ENCODE results near the gene AGAP1.

The AGAP1 gene

DNA sequence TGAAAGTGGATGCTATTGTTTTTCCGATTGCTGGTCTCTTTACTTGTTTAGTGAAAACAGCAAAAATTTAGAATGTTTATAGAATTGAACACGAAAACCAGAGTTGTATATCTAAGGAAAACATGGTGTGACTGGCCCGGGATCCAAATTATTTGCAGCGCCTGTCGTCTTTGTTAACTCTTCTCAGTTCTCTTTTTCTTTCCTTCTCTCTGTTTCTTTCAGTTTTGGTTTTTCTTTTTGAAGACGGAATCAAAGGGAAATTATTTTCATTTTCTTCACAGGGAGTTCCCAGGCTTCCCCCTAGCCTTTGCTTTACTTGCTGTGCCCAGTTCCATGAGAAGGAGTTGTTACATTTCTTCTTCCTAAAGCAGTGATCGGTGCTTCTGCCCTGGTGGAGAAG, 76.0 kb downstream of the AGAP1 start:
- DNase-seq (ENCODE audit: low read depth) = no peak

DNA sequence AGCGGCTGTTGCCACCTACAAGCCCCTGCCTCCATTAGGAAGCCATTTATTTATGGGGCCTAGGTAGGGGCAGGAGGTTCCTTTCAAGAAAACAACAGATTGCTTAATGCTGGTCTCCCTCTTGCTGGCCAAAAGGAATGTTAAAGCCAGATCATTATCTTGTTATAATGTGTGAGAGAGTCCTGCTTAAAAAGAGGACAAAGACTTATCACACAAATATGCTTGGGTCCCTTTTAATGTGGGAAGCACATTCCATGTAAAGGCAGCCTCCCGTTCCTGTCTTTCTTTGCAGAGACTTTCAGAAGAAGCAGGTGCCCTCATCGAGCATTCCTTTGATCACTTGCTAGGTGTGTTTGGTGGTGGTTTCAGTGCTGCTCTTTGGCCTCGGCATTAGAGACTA, 76.4 kb downstream of the AGAP1 start:
- DNase-seq (ENCODE audit: low read depth) = no peak

DNA sequence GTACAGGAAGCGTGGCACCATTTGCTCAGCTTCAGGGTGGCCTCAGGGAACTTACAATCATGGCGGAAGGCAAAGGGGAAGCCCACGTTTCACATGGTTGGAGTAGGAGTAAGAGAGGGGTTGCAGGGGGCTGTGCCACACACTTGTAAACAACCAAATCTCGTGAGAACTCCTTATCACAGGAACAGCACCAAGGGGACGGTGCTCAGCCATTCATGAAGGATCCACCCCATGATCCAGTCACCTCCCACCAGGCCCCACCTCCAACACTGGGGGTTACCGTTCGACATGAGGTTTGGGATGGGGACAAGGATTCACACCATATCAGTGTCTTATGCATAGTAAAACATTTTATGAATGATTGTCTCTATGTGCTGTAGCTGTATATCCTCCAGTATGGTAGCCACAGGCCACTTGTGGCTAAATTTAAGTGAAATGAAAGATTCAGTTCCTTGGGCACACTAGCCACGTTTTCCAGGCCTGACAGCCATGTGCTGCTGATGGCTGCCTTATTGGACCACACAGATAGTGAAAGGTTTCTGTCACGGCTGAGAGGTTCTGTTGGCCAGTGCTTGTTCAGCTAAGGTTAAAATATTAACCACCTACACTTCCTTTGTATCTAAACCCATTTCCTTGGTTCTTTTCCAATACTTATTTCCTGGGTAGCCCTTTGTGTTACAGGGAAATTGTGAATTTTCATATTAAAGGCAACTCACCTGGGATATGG, 77.3 kb downstream of the AGAP1 start:
- no peak for DNase-seq (ENCODE audit: low read depth)

DNA sequence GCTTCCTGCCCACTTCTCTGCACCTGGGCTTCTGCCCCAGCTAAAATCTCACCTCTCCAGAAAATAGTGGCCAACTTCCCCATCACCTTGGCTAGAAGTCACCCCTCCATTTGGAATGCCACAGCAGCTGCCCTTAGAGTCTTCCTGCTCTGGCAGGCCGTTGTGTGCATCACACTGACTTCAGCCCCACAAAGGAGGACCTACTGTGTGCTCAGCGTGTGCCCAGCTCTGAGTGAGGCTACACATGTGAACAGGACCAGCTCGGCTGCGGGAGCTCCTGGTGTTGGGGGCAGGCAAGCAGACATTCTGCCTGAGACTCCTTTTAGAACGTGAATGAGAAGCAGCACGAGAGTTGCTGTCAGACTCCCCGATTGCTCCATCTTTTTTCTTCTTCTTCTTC, 78.7 kb downstream of the AGAP1 start:
- no peak for DNase-seq (ENCODE audit: low read depth)

DNA sequence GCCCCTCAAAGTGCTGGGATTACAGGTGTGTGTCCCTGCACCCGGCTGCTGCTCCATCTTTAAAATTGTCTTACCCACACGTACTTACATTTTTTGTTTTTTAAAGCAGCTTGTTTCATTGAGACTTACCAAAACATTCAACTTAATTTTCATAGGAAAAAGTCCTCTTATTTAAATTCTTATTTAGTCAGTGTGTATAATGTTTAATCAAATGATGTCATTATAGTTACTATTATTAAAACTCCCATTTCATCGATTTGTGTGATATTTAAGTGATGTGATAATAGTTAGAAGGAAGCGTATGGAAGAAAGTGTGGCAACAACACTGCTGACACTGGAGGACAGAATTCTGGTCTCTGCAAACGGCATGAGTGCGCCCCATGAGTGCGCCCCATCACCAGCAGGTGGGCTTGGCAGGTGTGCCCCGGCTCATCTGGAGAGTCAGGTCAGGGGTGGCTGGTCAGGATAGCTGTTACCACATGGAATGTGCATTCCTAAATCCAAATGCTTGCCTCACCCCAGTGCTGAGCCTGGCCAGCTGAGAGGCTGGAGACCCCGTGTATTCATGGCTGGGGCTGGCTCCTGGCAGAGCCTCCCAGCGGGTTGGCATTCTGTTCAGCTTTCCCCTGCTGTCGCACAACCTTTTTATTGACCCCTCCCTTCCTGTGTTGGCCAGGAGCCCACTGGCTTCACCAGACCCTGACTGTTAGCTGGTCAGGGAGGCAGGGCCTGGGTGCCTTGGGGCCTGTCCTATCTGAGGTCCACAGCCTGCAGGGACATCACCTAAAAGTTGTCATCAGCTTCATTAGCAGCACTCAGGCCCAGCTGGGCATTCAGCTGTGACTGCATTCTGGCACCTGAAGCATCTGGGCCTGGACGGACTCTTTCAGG, 79.7 kb downstream of the AGAP1 start:
- no peak for DNase-seq (ENCODE audit: low read depth)

DNA sequence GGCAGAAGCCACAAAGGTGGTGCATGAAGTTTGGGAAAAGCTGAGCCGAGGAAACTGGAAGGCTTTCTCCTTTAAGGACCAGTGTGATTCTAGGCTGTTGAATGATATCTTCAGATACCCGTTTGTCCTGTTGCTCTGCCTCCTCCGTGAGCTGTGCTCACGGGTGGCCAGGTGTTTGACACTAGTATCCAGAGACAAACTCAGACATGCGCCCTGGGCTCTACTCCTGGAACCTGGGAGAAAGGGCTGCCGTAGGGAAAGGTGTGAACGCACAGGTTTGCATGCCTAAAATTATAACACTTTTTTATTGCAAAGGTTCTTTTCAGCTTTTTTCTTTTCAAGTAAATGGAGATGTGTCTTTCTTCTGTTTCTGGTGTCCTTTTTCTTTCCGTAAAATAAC, 81.6 kb downstream of the AGAP1 start:
- DNase-seq (ENCODE audit: low read depth) = no peak

DNA sequence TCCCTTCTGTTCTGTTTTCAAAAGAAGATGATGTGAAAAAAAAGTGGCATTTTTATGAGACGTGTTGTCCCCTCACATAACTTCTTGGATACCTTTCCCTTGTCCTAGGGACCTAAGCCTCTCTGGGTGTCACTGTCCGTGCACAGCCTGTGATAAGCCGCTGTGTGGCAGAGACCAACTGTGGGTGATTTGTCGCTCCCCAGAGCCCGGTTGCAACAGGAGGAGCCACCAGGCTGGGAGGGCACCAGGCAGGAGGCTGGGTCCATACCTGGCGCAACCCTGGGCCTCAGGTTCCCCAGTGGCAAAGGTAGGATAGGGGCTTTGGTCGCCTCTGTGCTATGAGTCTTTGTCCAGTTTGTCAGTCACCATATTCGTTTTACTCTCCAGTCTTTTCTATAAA, 82.1 kb downstream of the AGAP1 start:
- DNase-seq (ENCODE audit: low read depth) = no peak

DNA sequence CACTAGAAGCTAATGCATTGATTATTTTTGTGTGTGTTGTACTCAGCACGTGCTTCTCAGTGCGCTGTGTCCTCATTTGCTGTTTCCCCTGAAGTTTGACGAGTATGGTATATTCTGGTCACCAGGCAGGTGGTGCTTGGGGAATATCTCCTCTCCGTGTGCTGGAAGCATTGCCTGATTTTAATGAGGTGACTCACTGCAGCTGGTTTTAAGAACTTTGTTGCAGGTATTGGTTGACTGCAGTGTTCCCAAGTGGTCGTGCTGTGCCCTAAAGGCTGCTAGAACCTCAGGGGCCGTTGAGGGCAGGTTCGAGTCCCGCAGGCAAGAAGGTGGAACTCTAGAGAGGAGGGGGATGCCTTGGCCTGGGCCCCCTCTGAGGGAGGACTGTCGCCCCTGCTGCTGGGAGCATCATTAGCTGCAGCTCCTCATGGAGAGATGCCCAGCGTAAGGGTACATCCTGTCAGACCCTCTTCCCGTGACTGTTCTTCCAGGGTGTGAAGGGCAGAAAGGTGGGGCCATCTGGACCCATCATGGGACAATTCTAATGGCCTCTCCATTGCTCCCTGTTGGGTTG, 82.6 kb downstream of the AGAP1 start:
- DNase-seq (ENCODE audit: low read depth) = no peak

DNA sequence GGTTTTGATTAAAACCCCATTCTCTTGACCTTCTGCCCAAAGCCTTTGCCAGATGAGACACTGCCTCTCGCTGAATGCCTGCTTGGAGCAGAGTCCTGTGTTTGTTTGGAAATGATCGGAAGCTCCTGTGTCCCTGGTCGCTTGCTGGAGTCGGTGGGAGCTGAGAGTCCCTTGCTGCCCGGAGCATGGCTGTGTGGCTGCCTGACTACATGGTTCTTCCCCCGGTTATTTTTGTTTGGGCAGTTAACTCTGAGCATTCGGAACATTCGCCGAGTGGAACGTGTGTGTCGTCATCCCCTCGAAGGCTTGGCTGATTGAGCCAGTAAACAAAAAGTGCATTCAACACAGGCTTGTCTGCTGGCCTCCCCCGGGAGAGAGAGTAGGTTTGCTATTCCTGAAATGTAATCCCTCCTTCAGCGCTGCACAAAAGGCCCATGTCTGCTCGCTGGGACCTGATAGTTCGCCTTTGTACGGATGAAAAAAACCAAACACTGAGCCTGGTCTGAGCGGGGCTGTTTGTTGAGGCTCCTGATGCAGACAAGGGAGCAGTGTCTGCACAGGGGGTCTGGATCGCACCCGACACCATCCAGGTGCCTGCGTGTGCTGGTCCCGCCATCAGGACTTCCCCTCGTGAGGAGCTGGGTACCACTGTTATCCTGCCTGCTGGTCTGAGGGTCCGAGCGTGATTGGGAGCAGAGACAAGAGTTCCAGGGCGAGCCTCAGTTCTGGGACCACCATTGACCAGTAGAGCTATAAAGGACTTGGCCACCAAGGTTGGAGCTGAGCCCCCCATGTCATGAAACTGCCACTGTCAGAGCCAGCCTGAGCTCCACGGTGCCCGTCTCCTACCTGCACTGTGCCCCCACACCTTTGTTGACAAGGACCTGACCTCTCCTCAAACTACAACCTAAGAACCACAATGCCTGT, 83.8 kb downstream of the AGAP1 start:
- DNase-seq (ENCODE audit: low read depth) = no peak

DNA sequence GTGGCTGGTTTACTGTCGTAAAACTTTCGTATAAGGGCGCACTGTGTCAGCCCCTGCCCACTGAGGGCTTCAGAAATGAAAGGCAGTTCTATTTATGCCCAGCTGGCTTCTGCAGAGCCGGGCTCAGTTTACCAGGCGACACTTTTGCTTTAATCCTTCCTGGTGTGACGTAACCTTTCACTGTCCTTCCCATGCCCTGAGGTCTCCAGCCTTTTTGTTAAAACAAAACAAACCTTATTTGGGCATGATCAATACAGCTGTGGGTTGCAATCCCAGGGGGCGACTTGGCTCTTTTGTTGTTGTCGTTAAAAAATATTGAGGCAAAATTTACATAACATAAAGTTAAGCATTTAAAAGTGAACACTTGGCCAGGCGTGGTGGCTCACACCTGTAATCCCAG, 85.3 kb downstream of the AGAP1 start:
- DNase-seq (ENCODE audit: low read depth) = no peak

DNA sequence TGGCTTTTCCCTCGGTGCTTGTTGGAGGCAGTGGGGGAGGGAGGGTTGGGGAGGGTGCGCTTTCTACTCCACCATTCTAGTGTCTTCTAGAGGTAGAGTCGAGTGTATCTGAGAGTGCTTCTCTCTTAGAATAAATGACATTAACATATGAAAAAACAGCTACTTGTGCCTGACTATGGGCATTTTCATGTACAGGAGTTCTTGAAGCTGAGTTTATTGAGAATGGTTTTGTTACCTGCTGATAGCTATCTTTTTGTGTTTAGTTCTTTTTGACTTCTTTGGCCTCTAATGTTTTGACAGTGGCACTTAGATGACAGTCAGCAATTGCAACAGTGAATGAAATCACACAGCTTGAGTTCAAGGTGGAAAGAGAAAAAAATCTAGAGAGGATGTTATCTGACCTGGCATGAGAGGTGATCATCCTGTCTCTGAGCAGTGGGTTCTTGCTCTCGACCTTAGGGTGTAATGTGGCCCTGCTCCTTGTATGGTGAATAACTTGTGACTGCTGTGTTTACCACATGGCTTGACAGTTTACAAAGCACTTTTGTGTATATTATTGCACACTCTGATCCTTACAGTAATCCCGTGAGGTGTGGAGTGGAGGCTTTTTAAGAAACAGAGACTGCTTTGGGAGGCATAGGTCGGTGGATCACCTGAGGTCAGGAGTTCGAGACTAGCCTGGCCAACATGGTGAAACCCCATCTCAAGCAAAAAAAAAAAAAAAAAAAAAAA, 86.7 kb downstream of the AGAP1 start:
- no peak for DNase-seq (ENCODE audit: low read depth)

DNA sequence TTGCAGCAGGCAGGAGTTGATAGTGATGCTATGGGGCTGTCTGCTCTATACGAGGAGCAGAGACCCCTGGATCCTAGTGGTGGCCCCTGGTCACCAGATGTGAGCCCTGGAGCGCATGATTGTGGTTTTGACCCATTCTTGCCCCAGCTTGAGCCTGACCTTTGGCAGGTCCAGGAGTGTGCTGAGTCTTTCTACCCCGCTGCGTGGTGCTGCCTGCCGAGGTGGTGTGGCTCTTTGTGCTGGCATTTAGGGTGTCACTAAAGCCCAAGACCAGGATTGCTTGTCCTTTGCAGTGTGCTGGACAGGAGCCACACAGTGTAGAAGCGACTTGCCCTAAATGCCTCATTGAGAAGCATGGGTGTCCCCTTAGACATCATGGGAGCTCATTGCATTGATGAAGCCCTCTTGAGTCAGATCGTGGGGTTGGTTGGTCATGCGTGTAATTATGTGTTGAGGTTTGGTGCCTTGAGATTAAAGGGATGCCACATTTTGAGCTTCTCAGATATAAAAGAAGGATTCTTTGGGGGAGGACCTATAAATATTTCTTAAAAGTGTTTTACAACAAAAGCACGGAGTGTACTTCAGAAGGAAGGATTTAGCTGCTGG, 88.3 kb downstream of the AGAP1 start:
- DNase-seq (ENCODE audit: low read depth) = no peak

DNA sequence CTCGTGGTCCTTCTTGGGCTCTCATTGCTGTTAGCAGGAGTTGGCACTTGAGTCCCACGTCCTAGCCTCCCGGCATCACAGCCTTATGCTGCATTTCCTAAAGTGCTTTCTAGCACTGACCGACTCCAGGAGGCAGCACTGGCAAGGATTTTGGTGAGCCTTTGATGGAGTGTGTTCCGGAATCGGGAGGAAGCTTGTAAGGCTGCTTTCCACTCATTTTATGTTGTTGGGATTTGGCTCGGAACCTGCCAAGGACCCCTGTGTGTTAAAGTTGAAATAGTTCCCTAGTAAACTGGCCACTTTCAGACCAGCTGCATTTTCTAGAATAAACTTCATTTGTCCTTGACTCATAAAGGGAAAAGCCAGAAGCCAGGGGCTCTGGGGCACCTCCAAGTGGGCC, 88.9 kb downstream of the AGAP1 start:
- DNase-seq (ENCODE audit: low read depth) = no peak

DNA sequence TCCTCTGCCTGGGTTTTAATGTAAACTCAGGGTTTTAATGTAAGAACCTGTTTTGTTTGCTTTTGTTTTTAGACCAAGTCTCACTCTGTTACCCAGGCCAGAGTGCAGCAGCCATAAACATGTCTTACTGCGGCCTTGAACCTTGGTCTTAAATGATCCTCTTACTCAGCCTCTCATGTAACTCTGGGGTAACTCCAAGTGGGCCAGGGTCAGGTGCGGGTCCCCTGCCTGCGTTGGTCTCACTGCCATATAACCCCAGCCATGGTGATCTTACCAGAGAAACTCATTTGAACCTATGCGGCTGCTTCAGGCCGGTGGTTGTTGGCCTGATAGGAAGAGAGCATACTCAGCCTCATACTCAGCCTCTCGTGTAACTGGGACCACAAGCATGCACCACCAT, 89.3 kb downstream of the AGAP1 start:
- no peak for DNase-seq (ENCODE audit: low read depth)

DNA sequence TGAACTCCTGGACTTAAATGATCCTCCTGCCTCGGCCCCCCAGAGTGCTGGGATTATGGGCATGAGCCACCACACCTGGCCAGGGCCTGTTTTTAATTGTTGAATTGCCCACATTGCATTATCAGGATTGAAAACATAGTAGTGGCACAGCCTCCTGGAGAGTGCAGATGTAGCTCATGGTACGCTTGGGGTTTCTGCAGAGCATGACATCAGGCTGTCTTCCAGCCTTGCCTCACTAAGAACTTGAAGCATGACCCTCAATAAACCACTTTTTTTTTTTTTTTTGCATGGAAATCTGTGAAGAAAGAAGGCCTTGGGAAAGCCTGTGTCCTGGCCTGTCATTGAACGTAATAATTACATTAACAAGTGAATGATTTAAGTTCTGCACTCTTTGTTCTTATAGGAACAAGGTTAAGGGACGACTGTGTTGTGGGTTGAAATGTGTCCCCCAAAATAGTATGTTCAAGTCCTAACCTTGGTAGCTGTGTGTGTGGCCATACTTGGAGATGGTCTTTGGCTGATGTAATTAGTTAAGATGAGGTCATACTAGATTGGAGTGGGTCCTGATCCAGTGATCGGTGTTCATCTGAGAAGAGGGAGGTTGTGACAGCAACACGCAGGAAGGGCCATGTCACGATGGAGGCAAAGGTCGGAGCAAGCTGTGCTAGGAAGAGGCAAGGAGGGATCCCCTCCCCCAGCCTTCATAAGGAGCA, 90.2 kb downstream of the AGAP1 start:
- no peak for DNase-seq (ENCODE audit: low read depth)

DNA sequence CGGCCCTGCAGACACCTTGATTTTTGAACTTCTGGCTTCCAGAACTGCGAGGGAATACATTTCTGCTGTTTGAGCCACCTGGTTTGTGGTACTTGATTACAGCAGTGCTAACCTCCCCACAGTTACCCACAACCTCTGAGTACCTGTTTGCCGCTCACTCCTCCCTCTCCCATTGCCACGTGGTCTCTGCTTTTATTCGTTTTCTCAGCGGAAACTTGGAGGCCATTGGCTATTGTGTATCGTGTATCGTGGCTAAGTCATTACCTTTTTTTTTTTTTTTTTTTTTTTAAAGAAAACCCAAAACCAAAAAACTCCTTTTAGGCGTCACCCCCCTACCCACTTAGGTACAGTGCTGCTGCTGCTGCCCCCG, 90.8 kb downstream of the AGAP1 start:
- DNase-seq (ENCODE audit: low read depth) = no peak

DNA sequence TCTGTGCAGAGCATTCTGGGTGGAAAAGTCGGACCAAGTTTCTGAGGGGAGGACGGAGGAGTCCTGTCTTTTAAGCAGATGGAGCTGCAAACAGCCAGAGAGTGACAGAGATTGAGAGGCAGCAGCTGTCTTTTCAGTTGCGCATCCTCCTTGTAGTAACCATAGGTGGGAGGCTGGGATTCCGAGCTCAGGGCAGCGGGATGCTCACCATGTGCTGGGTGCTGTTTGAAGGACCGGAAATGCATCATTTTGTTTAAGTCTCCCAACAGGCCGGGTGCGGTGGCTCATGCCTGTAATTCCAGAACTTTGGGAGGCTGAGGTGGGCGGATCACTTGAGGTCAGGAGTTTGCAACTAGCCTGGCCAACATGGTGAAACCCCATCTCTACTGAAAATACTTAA, 93.4 kb downstream of the AGAP1 start:
- DNase-seq (ENCODE audit: low read depth) = no peak

DNA sequence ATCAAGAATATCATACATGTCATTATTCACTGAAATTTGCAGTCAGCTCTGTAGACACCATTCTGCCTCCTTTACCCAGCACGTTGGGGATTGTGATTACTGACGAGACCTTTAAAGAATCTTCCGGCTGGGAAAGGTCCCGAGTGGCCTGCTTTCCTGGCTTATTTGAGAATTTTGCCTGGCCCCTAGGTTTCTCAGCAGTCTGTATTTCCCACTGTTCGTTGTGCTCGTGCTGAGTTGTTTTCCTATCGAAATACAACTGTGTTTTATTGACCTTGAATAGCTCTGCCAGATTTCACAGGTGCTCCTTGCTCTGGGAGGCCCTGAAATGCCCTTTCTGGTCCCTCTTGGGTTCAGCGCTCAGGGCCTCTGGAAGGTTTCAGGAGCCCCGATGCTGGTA, 94.9 kb downstream of the AGAP1 start:
- DNase-seq (ENCODE audit: low read depth) = no peak

DNA sequence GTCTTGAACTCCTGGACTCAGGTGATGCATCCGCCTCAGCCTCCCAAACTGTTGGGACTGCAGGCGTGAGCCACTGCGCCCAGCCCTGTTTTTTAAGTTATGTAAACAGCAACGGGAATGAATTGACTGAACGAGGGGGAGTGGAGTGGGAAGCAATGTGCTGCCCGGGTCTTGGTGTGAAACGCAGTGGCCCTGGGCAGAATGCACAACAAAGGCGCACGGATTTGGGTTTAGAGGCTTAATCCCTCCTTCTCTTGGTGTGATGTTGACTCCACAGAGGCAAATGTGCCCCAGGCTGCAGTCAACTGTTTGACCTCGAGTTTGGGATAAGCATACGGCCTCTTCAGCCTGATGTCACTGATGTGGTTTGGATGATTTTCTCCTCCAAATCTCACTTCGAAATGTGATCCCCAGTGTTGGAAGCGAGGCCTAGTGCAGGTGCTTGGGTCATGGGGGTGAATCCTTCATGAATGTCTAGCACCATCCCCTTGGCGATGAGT, 97.4 kb downstream of the AGAP1 start:
- DNase-seq (ENCODE audit: low read depth) = no peak

DNA sequence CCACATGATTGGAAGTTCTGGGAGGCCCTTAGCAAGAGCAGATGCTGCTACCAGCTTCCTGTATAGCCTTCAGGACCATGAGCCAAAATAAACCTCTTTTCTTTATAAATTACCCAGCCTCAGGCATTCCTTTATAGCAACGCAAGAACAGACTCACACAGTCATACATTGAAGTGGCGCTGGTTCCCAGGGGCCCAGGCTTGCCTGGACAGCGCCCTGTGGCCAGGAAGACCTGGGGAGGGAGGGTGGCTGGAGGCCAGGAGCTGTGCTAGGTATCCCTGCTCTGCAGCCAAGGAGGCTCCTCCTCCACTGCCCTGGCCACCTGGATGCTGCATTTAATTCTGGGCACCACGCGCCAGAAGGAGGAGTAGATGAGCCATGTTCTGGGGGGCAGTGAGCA, 98.1 kb downstream of the AGAP1 start:
- DNase-seq (ENCODE audit: low read depth) = no peak

All from activated T-cell treated with anti-CD3 and anti-CD28 coated beads for 1 hour (primary cell).